Measurements from ENCODE around the gene UGGT1. TPM values are rescaled to one million over a fixed set of nuclear protein-coding genes. Genes with fewer than 3 reads are reported as not detected.

The UGGT1 gene
- total and polyA plus RNA-seq, 2 donors (not counting 3 experiments of a cell fraction or from before 2014, with no cell fraction given), result 27.6 to 83.2 TPM

GRCh38 chr2:128069769-128070168, 21.2 kb upstream of the UGGT1 start:
- Histone ChIP-seq H3K9ac (replicated peaks; ENCODE audit: extremely low read depth, insufficient read depth, low read length) (no peak overlapping the region), H3K4me3 (replicated peaks in 1 of 3; ENCODE audit: insufficient read depth in 1 of 3, low read depth in 1 of 3, low read length in 3 of 3) (no peak overlapping the region), H3K4me2 (ENCODE audit: insufficient read depth, low read length) (no peak overlapping the region), H3K27ac (ENCODE audit: insufficient read depth, low read depth, low read length) (no peak overlapping the region), H2AFZ (ENCODE audit: low read depth, low read length) (no peak overlapping the region), H3K27me3 (ENCODE audit: control insufficient read depth in 2 of 2, insufficient read depth in 2 of 2, low read length in 2 of 2) (peaks cover 0 to 2% of the 10 kb centered on the region in 2 experiments), H3K79me2 (ENCODE audit: control insufficient read depth, insufficient read depth, low read length) (no peaks in the 10 kb centered on the region), H3K4me1 (ENCODE audit: control insufficient read depth, extremely low read depth, insufficient read depth, low read length) (no peaks in the 10 kb centered on the region), H3K36me3 (ENCODE audit: control insufficient read depth in 2 of 2, extremely low read depth in 1 of 2, insufficient read depth in 2 of 2, low read length in 2 of 2) (no peaks in the 10 kb centered on the region), H4K20me1 (replicated peaks; ENCODE audit: control insufficient read depth, extremely low read depth, insufficient read depth, low read length) (no peaks in the 10 kb centered on the region), H3K9me3 (replicated peaks; ENCODE audit: control insufficient read depth, insufficient read depth, low read length) (no peaks in the 10 kb centered on the region), H3K9me1 (replicated peaks; ENCODE audit: control insufficient read depth, extremely low read depth, insufficient read depth, low read length) (no peaks in the 10 kb centered on the region)
- TF ChIP-seq JUN (IDR thresholded peaks at IDR 0.05; ENCODE audit: borderline replicate concordance, insufficient read depth, insufficient read length, low read depth) (peak; percentile 4), MYC (IDR thresholded peaks at IDR 0.05; ENCODE audit: low read depth, low read length) (no peak), POLR2AphosphoS5 (IDR thresholded peaks at IDR 0.05; ENCODE audit: insufficient read depth, low read depth, low read length) (no peak), POLR2A (IDR thresholded peaks at IDR 0.05; ENCODE audit: low read depth, low read length) (no peak), FOS (IDR thresholded peaks at IDR 0.05; ENCODE audit: borderline replicate concordance, insufficient read depth, low read length) (no peak)
- dilution Hi-C loops (cut with MboI; ENCODE audit: extremely low pct_ligation_motif_present, low sequenced_read_pairs), result no loop called here
- CTCF ChIA-PET, result no interaction called here
- FAIRE-seq, result no peak
- no TSS peak for BruUV-seq (replicated peaks)
- DNase-seq (ENCODE audit: low read depth, low spot score), result peak; percentile 55
- POLR2A ChIA-PET, result no interaction called here
- intact Hi-C loops (cut with micrococcal nuclease), result loop anchor here (10.0 kb wide), 1 partner anchor 255 kb away; no protein-coding TSS in a partner anchor

- no peak overlapping the region for H3K4me2 ChIP-seq (ENCODE audit: insufficient read depth, low read length)
- H3K27me3 ChIP-seq (ENCODE audit: control insufficient read depth in 2 of 2, insufficient read depth in 2 of 2, low read length in 2 of 2), result peaks cover 0 to 2% of the 10 kb centered on the region in 2 experiments
- FAIRE-seq (no peak), DNase-seq (ENCODE audit: low read depth, low spot score) (no peak)
- intact Hi-C loops (cut with micrococcal nuclease), result no loop called here
- no peak overlapping the region for H3K4me3 ChIP-seq (replicated peaks in 1 of 3; ENCODE audit: insufficient read depth in 1 of 3, low read depth in 1 of 3, low read length in 3 of 3)
- TF ChIP-seq GATA2 (IDR thresholded peaks at IDR 0.05; ENCODE audit: insufficient read depth, insufficient read length, low read depth, low read length) (no peak), EZH2 (IDR thresholded peaks at IDR 0.05; ENCODE audit: borderline replicate concordance, low read depth, low read length, severe bottlenecking) (no peak), FOS (IDR thresholded peaks at IDR 0.05; ENCODE audit: borderline replicate concordance, insufficient read depth, low read length) (no peak), POLR2AphosphoS5 (IDR thresholded peaks at IDR 0.05; ENCODE audit: insufficient read depth, low read depth, low read length) (no peak), CTCF (IDR thresholded peaks at IDR 0.05; ENCODE audit: extremely low read depth in 1 of 2, insufficient read depth in 1 of 2, low read depth in 1 of 2, low read length in 2 of 2) (no peak), MAX (IDR thresholded peaks at IDR 0.05; ENCODE audit: insufficient read depth, insufficient read length) (no peak), POLR2A (IDR thresholded peaks at IDR 0.05; ENCODE audit: low read depth, low read length) (no peak), JUN (IDR thresholded peaks at IDR 0.05; ENCODE audit: borderline replicate concordance, insufficient read depth, insufficient read length, low read depth) (no peak), MYC (IDR thresholded peaks at IDR 0.05; ENCODE audit: low read depth, low read length) (no peak)
- H3K9me3 ChIP-seq (replicated peaks; ENCODE audit: control insufficient read depth, insufficient read depth, low read length), result no peaks in the 10 kb centered on the region
- no peak overlapping the region for H3K9ac ChIP-seq (replicated peaks; ENCODE audit: extremely low read depth, insufficient read depth, low read length)
- dilution Hi-C loops (cut with MboI; ENCODE audit: extremely low pct_ligation_motif_present, low sequenced_read_pairs), result no loop called here
- H3K36me3 ChIP-seq (ENCODE audit: control insufficient read depth in 2 of 2, extremely low read depth in 1 of 2, insufficient read depth in 2 of 2, low read length in 2 of 2), result no peaks in the 10 kb centered on the region
- POLR2A ChIA-PET, result no interaction called here
- H3K4me1 ChIP-seq (ENCODE audit: control insufficient read depth, extremely low read depth, insufficient read depth, low read length), result no peaks in the 10 kb centered on the region
- H3K27ac ChIP-seq (ENCODE audit: insufficient read depth, low read depth, low read length), result no peak overlapping the region
- BruUV-seq (replicated peaks), result no TSS peak
- H3K79me2 ChIP-seq (ENCODE audit: control insufficient read depth, insufficient read depth, low read length), result no peaks in the 10 kb centered on the region
- no peaks in the 10 kb centered on the region for H3K9me1 ChIP-seq (replicated peaks; ENCODE audit: control insufficient read depth, extremely low read depth, insufficient read depth, low read length)
- CTCF ChIA-PET, result no interaction called here
- no peaks in the 10 kb centered on the region for H4K20me1 ChIP-seq (replicated peaks; ENCODE audit: control insufficient read depth, extremely low read depth, insufficient read depth, low read length)
- H2AFZ ChIP-seq (ENCODE audit: low read depth, low read length), result no peak overlapping the region
Observed at GRCh38 chr2:128073278-128073677, 17.7 kb upstream of the UGGT1 start.

All from endothelial cell of umbilical vein (primary cell).